ENCODE data around the gene GATB.

The GATB gene

GRCh38 chr4:151631349-151631748 lies 129.5 kb downstream of the GATB start:
- Histone ChIP-seq H3K9me3 (ENCODE audit: control insufficient read depth, insufficient read depth, low read length) (no peaks in the 10 kb centered on the region), H3K36me3 (ENCODE audit: control insufficient read depth, insufficient read depth, low read length) (peaks cover 8% of the 10 kb centered on the region; the same call in 1 of the 2 replicates), H3K9ac (ENCODE audit: low read depth, low read length) (no peak overlapping the region), H3K4me3 (ENCODE audit: low read depth, low read length) (no peak overlapping the region), H3K27me3 (ENCODE audit: control insufficient read depth, insufficient read depth, low read length) (no peaks in the 10 kb centered on the region), H3K27ac (ENCODE audit: low read depth, low read length) (no peak overlapping the region), H3K4me1 (ENCODE audit: control insufficient read depth, insufficient read depth, low read length) (no peaks in the 10 kb centered on the region)

DNA sequence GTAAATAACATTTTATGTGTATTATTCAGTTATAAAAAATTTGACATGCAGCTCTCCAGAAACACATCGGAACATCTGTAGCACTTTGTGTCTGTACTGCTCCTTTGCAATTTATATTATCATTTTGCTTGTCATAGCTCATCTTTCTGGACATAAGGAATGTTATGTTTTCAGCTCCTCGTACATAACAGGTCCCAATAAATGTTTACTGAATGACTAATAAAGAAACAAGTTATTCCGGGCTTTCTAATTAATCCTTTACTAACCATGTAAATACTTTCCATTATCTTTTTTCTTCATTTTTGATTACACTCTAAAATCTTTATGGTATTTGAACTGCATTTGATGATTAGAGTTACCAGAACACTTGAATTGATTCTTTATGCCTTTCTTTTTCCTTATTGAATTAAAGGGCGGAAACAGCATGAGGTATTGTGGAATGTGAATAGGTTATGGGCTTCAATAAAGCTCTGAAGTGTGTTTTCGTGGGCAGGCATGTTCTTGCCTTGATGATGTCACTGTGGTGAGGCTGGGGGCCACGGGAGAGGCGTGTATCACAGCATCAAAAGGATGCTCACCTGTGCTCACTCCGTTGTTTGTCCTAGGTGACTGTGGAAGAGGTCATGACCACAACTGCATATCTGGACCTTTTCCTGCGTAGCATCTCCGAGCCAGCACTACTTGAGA lies 131.6 kb downstream of the GATB start:
- no peaks in the 10 kb centered on the region for H3K27me3 ChIP-seq (ENCODE audit: control insufficient read depth, insufficient read depth, low read length)
- no peak overlapping the region for H3K9ac ChIP-seq (ENCODE audit: low read depth, low read length)
- H3K9me3 ChIP-seq (ENCODE audit: control insufficient read depth, insufficient read depth, low read length), result no peaks in the 10 kb centered on the region
- H3K4me1 ChIP-seq (ENCODE audit: control insufficient read depth, insufficient read depth, low read length), result no peaks in the 10 kb centered on the region
- no peak overlapping the region for H3K4me3 ChIP-seq (ENCODE audit: low read depth, low read length)
- H3K27ac ChIP-seq (ENCODE audit: low read depth, low read length), result no peak overlapping the region
- peaks cover 3% of the 10 kb centered on the region; the same call in 1 of the 2 replicates for H3K36me3 ChIP-seq (ENCODE audit: control insufficient read depth, insufficient read depth, low read length)

- Histone ChIP-seq H3K9me3 (ENCODE audit: control insufficient read depth, insufficient read depth, low read length) (no peaks in the 10 kb centered on the region), H3K27ac (ENCODE audit: low read depth, low read length) (no peak overlapping the region), H3K9ac (ENCODE audit: low read depth, low read length) (no peak overlapping the region), H3K4me3 (ENCODE audit: low read depth, low read length) (no peak overlapping the region), H3K27me3 (ENCODE audit: control insufficient read depth, insufficient read depth, low read length) (no peaks in the 10 kb centered on the region), H3K36me3 (ENCODE audit: control insufficient read depth, insufficient read depth, low read length) (no peaks in the 10 kb centered on the region; the same call in 1 of the 2 replicates), H3K4me1 (ENCODE audit: control insufficient read depth, insufficient read depth, low read length) (peaks cover 7% of the 10 kb centered on the region)
Observed at GRCh38 chr4:151628001-151628608, 132.7 kb downstream of the GATB start.

GRCh38 chr4:151627491-151627890 lies 133.3 kb downstream of the GATB start:
- Histone ChIP-seq H3K36me3 (ENCODE audit: control insufficient read depth, insufficient read depth, low read length) (no peaks in the 10 kb centered on the region; the same call in 1 of the 2 replicates), H3K4me3 (ENCODE audit: low read depth, low read length) (no peak overlapping the region), H3K9ac (ENCODE audit: low read depth, low read length) (no peak overlapping the region), H3K9me3 (ENCODE audit: control insufficient read depth, insufficient read depth, low read length) (no peaks in the 10 kb centered on the region), H3K4me1 (ENCODE audit: control insufficient read depth, insufficient read depth, low read length) (peaks cover 13% of the 10 kb centered on the region), H3K27me3 (ENCODE audit: control insufficient read depth, insufficient read depth, low read length) (no peaks in the 10 kb centered on the region), H3K27ac (ENCODE audit: low read depth, low read length) (no peak overlapping the region)

GRCh38 chr4:151626751-151627150 lies 134.1 kb downstream of the GATB start:
- H3K27ac ChIP-seq (ENCODE audit: low read depth, low read length), result no peak overlapping the region
- no peaks in the 10 kb centered on the region for H3K36me3 ChIP-seq (ENCODE audit: control insufficient read depth, insufficient read depth, low read length)
- no peak overlapping the region for H3K9ac ChIP-seq (ENCODE audit: low read depth, low read length)
- no peaks in the 10 kb centered on the region for H3K27me3 ChIP-seq (ENCODE audit: control insufficient read depth, insufficient read depth, low read length)
- no peaks in the 10 kb centered on the region for H3K9me3 ChIP-seq (ENCODE audit: control insufficient read depth, insufficient read depth, low read length)
- H3K4me1 ChIP-seq (ENCODE audit: control insufficient read depth, insufficient read depth, low read length), result peaks cover 20% of the 10 kb centered on the region
- no peak overlapping the region for H3K4me3 ChIP-seq (ENCODE audit: low read depth, low read length)

DNA sequence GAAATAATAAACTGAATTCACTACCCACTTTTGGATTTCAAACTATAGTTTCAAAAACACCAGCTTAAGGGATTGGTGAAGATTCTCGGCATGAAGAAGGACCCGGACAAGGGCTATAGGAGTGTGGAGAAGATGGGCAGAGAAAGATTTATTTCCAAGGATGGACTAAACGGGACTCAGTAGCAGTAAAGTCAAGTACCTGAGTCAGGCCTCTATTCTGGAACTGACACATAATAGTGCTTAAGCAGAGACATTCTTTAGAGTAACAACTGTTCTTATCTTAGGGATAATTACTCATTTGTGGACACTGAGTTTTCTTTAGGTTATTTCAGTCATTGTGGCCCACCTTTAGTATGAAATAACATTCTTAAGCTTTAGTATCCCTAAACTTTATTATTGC lies 134.6 kb downstream of the GATB start:
- H3K4me1 ChIP-seq (ENCODE audit: control insufficient read depth, insufficient read depth, low read length), result peaks cover 23% of the 10 kb centered on the region
- H3K36me3 ChIP-seq (ENCODE audit: control insufficient read depth, insufficient read depth, low read length), result no peaks in the 10 kb centered on the region
- no peaks in the 10 kb centered on the region for H3K27me3 ChIP-seq (ENCODE audit: control insufficient read depth, insufficient read depth, low read length)
- no peak overlapping the region for H3K4me3 ChIP-seq (ENCODE audit: low read depth, low read length)
- no peak overlapping the region for H3K9ac ChIP-seq (ENCODE audit: low read depth, low read length)
- H3K27ac ChIP-seq (ENCODE audit: low read depth, low read length), result no peak overlapping the region
- H3K9me3 ChIP-seq (ENCODE audit: control insufficient read depth, insufficient read depth, low read length), result no peaks in the 10 kb centered on the region

- Histone ChIP-seq H3K9ac (ENCODE audit: low read depth, low read length) (no peak overlapping the region), H3K27ac (ENCODE audit: low read depth, low read length) (no peak overlapping the region), H3K27me3 (ENCODE audit: control insufficient read depth, insufficient read depth, low read length) (no peaks in the 10 kb centered on the region), H3K4me1 (ENCODE audit: control insufficient read depth, insufficient read depth, low read length) (peaks cover 35% of the 10 kb centered on the region), H3K4me3 (ENCODE audit: low read depth, low read length) (no peak overlapping the region), H3K9me3 (ENCODE audit: control insufficient read depth, insufficient read depth, low read length) (no peaks in the 10 kb centered on the region), H3K36me3 (ENCODE audit: control insufficient read depth, insufficient read depth, low read length) (no peaks in the 10 kb centered on the region)
Observed at GRCh38 chr4:151624626-151625565, 135.9 kb downstream of the GATB start.

Data from HUES48 (cell line).